Measurements from ENCODE around the gene IFITM1. TPM values are rescaled to one million over a fixed set of nuclear protein-coding genes. Genes with fewer than 3 reads are reported as not detected.

The IFITM1 gene
- polyA plus RNA-seq, 1 experiment, result 660 TPM

DNA sequence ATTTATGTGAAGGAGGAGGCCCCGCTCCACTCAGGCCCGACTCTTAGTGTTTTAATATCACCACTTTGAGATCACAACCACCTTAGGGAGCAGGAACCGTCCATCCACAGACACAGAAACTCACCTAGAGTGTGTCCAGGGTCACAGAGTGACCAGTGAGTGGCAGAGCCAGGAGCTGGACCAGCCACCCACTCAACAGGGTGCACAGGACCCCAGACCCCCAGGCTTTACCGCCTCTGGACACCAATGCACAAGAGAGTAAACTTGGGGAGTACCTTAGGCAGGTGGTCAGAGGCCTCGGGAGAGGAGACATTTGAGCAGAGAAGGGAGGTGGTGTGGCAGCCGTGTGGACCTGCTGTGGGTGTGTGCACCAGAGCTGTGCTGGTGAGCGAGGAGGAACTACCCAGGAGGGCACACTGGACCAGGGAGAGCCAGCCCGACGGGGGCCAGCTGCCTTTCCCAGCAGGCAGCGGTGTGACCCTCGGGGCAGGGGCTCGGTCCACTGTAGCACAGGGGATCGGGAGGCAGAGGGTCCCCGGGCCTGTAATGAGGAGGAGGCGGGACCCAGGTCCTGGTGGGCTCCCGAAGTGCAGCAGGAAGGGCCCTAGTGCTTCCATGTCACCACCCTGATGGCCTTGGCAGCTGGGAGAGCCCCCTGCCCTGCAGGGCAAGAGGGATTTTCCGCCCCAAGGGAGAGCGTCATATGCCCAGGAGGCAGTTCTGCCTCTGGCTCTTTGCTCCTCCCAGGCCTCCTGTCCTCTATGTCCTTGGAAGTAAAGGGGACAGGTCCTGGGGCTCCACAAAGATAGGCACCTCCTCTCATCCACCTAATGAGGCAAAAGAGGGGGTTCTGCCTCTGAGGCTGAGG is 43.2 kb upstream of the IFITM1 start:
- ChIA-PET CTCF (interaction anchor here (1.5 kb wide), 1 partner anchor 34 kb away, joined by 3 read pairs; no protein-coding TSS in a partner anchor), POLR2A (no interaction called here)
- DNase-seq (ENCODE audit: low read depth), result no peak
- Histone ChIP-seq H3K27me3 (ENCODE audit: control insufficient read depth, insufficient read depth, low read length) (peaks cover 10% of the 10 kb centered on the region), H3K4me3 (ENCODE audit: low read depth, low read length) (no peak overlapping the region), H3K36me3 (ENCODE audit: control insufficient read depth, insufficient read depth, low read length) (no peaks in the 10 kb centered on the region)
- TF ChIP-seq, protein P1, sequence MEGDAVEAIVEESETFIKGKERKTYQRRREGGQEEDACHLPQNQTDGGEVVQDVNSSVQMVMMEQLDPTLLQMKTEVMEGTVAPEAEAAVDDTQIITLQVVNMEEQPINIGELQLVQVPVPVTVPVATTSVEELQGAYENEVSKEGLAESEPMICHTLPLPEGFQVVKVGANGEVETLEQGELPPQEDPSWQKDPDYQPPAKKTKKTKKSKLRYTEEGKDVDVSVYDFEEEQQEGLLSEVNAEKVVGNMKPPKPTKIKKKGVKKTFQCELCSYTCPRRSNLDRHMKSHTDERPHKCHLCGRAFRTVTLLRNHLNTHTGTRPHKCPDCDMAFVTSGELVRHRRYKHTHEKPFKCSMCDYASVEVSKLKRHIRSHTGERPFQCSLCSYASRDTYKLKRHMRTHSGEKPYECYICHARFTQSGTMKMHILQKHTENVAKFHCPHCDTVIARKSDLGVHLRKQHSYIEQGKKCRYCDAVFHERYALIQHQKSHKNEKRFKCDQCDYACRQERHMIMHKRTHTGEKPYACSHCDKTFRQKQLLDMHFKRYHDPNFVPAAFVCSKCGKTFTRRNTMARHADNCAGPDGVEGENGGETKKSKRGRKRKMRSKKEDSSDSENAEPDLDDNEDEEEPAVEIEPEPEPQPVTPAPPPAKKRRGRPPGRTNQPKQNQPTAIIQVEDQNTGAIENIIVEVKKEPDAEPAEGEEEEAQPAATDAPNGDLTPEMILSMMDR (IDR thresholded peaks at IDR 0.05; ENCODE audit: insufficient read depth, low read depth, low read length), result no peak

DNA sequence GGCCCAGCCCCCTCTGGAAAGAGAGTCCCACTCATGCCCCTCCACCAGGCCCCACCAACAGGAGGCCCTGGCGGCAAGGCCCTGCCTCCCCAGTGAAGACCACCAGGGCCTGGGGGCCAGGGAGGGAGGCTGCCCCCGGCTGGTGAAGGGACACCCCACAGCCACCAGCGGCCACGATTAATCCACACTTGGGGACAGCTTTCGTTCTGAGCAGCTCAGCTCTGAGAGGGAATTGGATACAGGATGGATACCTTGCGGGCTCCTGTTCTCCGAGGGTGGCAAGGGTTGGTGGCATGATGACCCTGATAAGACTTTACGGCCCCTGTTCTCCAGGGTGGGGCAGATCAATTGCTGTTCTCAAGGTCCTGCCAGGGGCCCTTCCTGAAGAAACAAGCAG is 42.5 kb upstream of the IFITM1 start:
- POLR2A ChIA-PET, result no interaction called here
- peaks cover 10% of the 10 kb centered on the region for H3K27me3 ChIP-seq (ENCODE audit: control insufficient read depth, insufficient read depth, low read length)
- H3K36me3 ChIP-seq (ENCODE audit: control insufficient read depth, insufficient read depth, low read length), result no peaks in the 10 kb centered on the region
- no peak overlapping the region for H3K4me3 ChIP-seq (ENCODE audit: low read depth, low read length)
- no peak for DNase-seq (ENCODE audit: low read depth)
- CTCF ChIA-PET, result interaction anchor here (1.5 kb wide), 1 partner anchor 33 kb away, joined by 3 read pairs; no protein-coding TSS in a partner anchor
- TF ChIP-seq, protein P1 (IDR thresholded peaks at IDR 0.05; ENCODE audit: insufficient read depth, low read depth, low read length), result no peak

DNA sequence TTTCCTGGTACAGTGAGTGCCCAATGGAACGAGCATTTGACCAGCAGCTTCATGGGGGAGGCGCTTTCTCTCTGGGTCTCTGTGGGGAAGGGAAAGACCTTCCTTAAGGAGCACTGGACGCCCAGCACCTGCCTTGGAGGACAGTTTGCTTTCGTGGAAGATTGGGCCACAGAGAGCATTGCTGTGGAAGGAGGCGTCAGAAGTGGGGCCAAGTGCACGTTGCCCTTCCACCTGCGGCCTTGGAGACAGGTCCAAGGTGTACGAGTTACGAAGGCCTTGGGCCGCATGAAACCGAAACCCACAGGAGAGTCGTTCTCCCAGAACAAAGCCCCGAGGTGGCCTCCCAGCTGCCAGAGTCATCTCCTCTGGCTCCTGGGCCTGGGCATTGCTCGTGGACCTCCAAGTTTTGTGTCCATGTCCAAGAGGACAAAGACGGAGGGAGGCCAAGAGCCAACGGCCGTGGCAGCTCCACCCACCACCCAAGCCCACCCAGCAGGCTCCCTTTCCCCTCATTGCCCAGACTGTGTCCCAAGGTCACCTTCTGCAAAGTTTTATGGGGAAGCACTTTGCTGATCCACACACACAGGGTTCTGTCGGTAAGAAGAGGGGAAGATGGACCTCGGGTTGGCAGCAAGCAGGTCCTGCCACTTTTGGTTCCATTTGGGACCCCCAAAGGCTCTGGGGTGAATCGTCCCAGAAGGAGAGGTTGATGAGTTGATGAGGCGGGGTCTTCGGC is 41.5 kb upstream of the IFITM1 start:
- POLR2A ChIA-PET, result no interaction called here
- CTCF ChIA-PET, result interaction anchor here (1.5 kb wide), 1 partner anchor 32 kb away, joined by 3 read pairs; no protein-coding TSS in a partner anchor
- DNase-seq (ENCODE audit: low read depth), result no peak
- TF ChIP-seq, protein P1 (IDR thresholded peaks at IDR 0.05; ENCODE audit: insufficient read depth, low read depth, low read length), result no peak
- Histone ChIP-seq H3K4me3 (ENCODE audit: low read depth, low read length) (no peak overlapping the region), H3K36me3 (ENCODE audit: control insufficient read depth, insufficient read depth, low read length) (no peaks in the 10 kb centered on the region), H3K27me3 (ENCODE audit: control insufficient read depth, insufficient read depth, low read length) (peaks cover 15% of the 10 kb centered on the region)

DNA sequence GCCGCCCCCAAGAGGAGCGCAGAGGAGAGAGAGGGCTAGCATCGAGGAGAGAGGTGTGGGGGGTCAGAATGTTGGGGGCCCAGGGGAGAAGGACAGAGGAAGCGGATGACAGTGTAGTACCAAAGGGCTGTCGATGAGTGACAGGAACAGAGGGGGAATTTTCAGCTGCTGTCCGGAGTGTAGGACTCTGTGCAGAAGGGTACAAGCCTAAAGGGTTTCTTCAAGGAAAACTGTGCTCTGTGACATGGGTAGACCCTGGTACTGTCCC is 41.0 kb upstream of the IFITM1 start:
- no peak for DNase-seq (ENCODE audit: low read depth)
- CTCF ChIA-PET, result no interaction called here
- Histone ChIP-seq H3K27me3 (ENCODE audit: control insufficient read depth, insufficient read depth, low read length) (peaks cover 15% of the 10 kb centered on the region), H3K4me3 (ENCODE audit: low read depth, low read length) (no peak overlapping the region), H3K36me3 (ENCODE audit: control insufficient read depth, insufficient read depth, low read length) (no peaks in the 10 kb centered on the region)
- TF ChIP-seq, protein P1 (IDR thresholded peaks at IDR 0.05; ENCODE audit: insufficient read depth, low read depth, low read length), result no peak
- POLR2A ChIA-PET, result no interaction called here

DNA sequence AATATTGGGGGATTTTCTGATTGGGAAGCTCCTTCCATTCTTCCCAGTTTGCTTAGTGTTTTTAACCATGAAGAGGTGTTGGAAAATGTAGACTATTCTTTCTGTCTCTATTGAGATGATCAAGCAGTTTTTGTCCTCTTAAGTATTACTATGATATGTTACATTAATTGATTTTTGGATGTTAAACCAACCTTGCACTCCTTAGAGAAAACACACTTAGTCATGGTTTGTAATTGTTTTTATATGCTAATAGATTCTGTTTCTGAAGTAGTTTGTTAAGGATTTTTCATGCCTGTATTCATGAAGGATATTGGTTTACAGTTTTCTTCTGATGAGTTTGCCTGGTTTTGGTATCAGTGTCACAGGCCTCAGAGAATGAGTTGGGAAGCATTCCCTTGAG is 37.6 kb upstream of the IFITM1 start:
- DNase-seq (ENCODE audit: low read depth), result no peak
- no peaks in the 10 kb centered on the region for H3K36me3 ChIP-seq (ENCODE audit: control insufficient read depth, insufficient read depth, low read length)
- POLR2A ChIA-PET, result no interaction called here
- CTCF ChIA-PET, result interaction anchor here (1.3 kb wide), 1 partner anchor 25 kb away, joined by 6 read pairs; no protein-coding TSS in a partner anchor
- TF ChIP-seq, protein P1 (IDR thresholded peaks at IDR 0.05; ENCODE audit: insufficient read depth, low read depth, low read length), result no peak
- H3K27me3 ChIP-seq (ENCODE audit: control insufficient read depth, insufficient read depth, low read length), result peaks cover 31% of the 10 kb centered on the region
- no peak overlapping the region for H3K4me3 ChIP-seq (ENCODE audit: low read depth, low read length)

Measured in BJ (cell line).